GM11168 (cell line): ENCODE data around the gene TRIM7.

ENCODE experiments used
- in situ Hi-C: fragments of 300-500 bp; cut with MboI; formaldehyde crosslinking; loops from one replicate; pipeline ENCODE4 v1.12.0; 2022; ENCODE audit warnings: low sequenced_read_pairs; ENCODE audit not compliant: unreplicated experiment

The TRIM7 gene

GRCh38 chr5:181204826-181205760 lies at the start of gene TRIM7:
TRIM7 (minus strand) TSS chr5:181205196; CDS start chr5:181205110, 86 bp downstream.
- in situ Hi-C loops = no loop called here

- in situ Hi-C loops = no loop called here
These were observed 43.3 kb upstream of the TRIM7 start for GRCh38 chr5:181248277-181248676.

- in situ Hi-C loops = no loop called here
These were observed 41.5 kb upstream of the TRIM7 start for GRCh38 chr5:181246276-181247049.

- in situ Hi-C loops = no loop called here
These were observed 40.7 kb upstream of the TRIM7 start for GRCh38 chr5:181245427-181246275.

- in situ Hi-C loops = no loop called here
These were observed 38.8 kb upstream of the TRIM7 start, which contains the start of gene RACK1 for GRCh38 chr5:181243564-181244343. RACK1 (minus strand) TSS chr5:181243906; CDS start chr5:181243800, 106 bp downstream.

- in situ Hi-C loops = no loop called here
These were observed 38.1 kb upstream of the TRIM7 start for GRCh38 chr5:181243018-181243563.

GRCh38 chr5:181242031-181242451 lies 37.0 kb upstream of the TRIM7 start:
- in situ Hi-C loops = no loop called here

GRCh38 chr5:181241393-181241975 lies 36.5 kb upstream of the TRIM7 start:
- in situ Hi-C loops = no loop called here

GRCh38 chr5:181239062-181239663 lies 34.2 kb upstream of the TRIM7 start:
- in situ Hi-C loops = no loop called here

GRCh38 chr5:181237729-181238385 lies 32.9 kb upstream of the TRIM7 start:
- in situ Hi-C loops = no loop called here

GRCh38 chr5:181236954-181237641 lies 32.1 kb upstream of the TRIM7 start:
- in situ Hi-C loops = no loop called here

- in situ Hi-C loops = no loop called here
These were observed 31.5 kb upstream of the TRIM7 start for GRCh38 chr5:181236471-181236870.

- in situ Hi-C loops = no loop called here
These were observed 30.8 kb upstream of the TRIM7 start for GRCh38 chr5:181235689-181236366.

GRCh38 chr5:181235323-181235688 lies 30.3 kb upstream of the TRIM7 start:
- in situ Hi-C loops = no loop called here

GRCh38 chr5:181234455-181235306 lies 29.7 kb upstream of the TRIM7 start:
- in situ Hi-C loops = no loop called here
